NK-92 (cell line): ENCODE data around the gene UBAC1.
"Not testable (repeated sequence)": the region's sequence is repeated elsewhere in the genome, so short reads cannot be mapped to it uniquely, and the experiment has no call there.

ENCODE experiments used
- DNase-seq: peaks from one replicate; lab custom pipeline; 2025; ENCODE audit not compliant: unreplicated experiment; lab: John Stamatoyannopoulos, UW

The UBAC1 gene

DNA sequence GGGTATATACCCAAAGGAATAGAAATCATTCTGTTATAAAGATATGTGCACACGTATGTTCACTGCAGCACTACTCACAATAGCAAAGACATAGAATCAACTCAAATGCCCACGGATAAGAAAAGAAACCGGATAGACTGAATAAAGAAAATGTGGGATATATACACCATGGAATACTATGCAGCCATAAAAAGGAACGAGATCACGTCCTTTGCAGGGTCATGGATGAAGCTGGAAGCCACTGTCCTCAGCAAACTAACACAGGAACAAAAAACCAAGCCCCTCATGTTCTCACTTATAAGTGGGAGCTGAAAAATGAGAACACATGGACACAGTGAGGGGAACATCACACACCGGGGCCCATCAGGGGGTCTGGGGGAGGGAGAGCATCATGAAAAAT lies 17.6 kb downstream of the UBAC1 start:
- not testable (repeated sequence) for DNase-seq

DNA sequence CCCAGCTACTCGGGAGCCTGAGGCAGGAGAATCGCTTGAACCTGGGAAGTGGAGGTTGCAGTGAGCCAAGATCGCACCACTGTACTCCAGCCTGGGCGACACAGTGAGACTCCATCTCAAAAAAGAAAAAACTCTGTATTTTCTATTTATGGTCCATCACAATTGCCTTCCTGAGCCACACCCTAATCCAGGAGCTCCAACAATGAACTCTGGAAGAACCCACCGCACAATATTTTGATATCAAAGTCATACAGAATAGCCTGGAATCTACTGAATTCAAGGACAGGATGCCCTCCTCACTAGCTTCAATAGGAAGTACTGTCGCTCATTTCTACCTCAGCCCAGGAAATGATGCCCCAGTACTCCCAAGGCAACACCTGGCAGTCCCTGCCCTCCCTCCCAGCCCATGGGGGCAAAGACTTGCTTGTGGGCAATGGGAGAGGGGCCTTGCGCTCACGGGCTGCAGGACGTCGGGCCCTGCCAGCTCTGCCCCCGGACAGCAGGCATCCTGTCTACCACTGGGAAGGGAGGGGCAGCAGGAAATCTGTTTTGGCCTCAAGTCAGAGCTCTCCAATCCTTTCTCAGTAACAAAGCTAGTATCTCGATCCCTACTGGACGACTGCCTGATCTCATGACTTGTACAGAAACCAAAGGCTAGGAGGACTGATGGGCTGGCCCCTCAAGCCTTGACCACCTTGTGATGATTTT lies 19.7 kb downstream of the UBAC1 start:
- DNase-seq, result no peak

DNA sequence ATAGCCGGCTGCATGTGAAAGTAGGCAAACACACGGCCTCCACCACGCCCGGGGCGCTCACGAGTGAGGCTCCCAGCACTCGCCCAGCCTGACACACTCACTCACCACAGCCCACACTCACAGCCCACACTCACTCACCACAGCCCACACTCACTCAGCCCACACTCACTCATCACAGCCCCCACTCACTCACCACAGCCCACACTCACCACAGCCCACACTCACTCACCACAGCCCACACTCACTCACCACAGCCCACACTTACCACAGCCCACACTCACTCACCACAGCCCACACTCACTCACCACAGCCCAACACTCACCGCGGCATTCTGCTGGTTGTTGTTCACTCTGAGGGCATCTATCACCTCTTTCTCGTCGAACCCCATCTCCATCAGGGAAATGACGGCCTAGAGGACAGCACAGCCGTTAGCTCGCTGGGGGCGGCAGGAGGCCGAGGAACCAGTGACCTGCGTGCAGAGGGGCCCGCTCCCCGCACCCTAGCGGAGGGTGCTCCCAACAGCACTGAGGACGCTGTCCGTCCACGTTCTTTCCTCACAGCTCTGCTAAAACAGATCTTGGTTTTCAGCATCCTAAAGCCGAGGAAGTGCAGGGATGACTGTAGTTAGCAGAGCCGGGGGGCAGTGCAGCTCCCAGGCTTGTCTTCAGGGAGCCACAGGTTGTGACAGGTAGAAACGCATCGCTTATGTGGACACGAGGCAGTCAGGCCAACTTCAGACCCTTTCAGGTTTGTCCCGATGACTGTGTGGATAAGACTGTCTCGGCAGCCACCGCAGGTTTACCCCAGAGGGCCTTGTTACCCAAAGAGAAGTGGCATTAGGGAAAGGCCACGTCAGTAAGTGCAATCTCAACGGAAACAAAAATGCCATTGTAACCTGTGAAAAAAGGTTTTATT lies 21.6 kb downstream of the UBAC1 start:
- no peak for DNase-seq

DNA sequence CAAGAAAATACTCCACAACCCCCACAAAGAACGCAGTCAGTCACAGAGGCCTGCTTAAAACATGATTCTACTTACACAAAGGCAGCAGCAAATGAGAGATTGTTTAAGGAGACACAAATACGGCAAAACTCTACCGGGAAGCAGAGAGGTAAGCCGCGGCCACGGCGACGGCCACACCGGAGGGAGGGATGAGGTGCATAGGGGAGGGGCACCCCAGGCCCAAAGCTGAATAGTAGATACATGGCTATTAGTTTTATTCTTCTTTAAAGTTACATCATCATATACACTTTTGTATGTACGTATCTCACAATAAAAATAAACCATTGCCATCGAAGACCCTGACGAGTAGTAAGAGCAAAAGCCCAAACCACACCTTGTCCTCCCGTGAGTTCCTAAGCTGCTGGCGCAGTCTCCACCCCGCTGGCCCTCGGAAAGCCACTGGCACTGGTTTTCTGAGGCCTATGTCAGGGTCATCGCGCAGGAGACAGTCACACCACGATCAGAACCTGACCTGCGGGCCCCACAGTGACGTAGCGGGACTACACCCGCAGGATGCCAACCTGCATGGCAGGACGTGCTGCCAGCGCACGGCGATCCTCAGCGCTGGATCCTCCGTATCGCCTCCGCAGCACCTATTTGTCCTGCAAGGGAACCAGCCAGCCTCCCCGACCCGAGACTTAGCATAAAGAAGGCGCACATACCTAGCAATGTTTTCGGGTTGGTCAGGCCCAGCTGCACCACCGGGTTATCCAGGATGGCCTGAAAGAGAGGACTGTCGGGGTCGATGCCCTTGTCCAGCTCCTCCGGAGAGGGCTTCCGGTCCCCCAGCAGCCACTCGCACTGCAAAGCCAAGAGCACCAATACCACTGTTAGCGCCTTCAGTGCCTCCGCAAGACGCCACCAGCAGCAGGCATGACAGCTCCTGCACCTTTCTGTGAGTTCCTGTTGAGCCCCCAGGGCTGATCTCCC lies 23.4 kb downstream of the UBAC1 start:
- DNase-seq, result no peak

DNA sequence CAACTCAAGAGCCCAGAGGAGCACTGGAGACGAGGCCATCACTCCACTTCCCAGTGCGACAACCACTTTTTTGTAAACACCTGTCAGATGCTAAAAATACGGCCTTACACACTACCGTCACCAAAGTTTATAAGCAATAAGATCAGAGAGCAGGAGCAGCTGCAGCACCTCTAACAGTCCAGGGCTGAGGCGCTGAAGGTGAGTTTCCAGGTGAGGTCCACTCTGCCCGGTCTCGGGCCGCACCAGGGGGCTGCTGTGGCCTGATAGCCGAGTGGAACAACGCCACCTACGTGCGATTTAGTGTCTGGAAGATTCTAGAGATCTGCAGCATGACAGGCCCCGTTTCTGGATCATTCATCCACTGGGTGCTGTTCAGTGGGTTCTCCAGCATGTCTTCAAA lies 28.1 kb downstream of the UBAC1 start:
- DNase-seq, result no peak

DNA sequence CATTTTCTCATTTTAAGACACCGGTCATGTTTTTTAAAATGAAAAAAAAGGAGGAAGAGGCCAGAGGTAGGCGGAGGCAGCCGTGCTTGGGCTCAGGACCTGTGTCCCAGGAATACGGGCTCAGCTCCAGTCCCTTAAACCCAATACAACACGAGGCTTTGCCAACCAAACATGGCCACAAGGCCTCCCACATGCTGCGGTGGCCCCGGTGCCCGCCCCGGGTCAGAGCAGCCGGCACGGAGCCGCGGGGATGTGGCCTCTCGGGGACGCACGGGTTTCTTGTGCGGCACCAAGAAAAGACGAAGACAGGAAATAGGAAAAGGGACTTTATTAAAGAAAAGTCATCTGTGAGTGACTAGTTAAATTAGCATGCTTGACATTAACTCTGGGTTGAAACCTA lies 28.5 kb downstream of the UBAC1 start:
- no peak for DNase-seq

DNA sequence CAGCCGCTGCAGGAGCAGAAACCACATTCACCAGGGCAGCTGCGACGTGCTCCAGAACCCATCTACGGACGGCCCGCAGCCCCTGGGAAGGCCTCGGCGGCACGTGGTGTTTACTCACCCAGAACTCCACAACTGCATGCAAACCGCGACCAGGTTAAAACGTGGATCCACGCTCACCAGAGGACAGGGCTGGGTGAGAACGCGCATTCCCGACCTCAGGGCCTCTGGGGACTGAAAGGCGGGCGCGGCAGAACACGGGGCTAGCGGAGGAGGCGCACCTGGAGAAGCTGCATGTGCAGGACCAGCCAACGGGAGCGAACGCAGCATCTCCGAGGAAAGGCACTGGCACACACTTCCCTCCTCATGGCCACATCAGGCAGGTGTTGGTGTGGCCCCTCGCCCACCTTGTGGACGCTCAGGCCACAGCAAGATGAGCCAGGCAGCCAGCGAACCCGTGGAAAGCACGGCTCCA lies 29.8 kb downstream of the UBAC1 start:
- no peak for DNase-seq

DNA sequence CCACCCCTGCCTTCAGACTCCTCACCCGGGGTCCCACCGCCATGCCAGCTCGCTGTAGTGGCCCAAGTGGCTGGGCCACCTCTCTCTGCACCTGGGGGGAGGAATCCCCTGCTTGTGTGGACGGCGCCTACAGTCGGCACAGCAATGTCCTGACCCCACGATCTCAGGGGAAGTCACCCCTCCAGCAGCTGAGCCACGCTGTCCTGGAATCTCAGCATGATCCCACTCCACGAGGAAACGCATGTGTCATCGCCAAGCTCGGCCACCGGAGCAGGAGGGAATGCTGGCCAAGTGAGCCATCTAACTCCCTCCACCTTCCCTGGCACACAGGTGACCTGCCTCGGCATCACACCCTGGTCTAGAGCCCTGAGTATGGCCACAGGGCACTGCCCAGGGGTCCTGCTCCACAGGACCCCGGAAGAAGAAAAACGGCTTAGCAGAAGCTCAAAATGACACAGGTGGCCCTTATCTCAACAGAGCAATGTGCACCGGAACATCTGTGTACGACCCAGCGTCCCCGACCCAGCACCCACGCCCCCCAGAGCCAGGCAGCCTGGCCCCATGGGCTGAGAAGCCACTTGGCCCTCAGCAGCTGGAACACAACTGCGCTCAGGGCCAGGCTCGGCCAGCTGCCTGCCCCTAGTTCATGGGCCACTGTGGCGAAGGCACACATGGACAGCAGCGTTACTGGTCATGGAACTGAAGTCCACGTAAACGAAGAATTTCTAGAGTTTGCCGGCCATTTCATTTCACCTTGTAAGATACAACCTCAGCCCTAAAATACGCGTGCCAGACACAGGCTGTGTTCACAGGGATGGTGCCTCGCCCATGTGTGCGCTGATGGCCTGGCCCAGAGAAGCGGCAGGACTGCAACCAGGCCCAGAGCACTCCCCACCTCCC lies 30.5 kb downstream of the UBAC1 start:
- DNase-seq, result no peak

DNA sequence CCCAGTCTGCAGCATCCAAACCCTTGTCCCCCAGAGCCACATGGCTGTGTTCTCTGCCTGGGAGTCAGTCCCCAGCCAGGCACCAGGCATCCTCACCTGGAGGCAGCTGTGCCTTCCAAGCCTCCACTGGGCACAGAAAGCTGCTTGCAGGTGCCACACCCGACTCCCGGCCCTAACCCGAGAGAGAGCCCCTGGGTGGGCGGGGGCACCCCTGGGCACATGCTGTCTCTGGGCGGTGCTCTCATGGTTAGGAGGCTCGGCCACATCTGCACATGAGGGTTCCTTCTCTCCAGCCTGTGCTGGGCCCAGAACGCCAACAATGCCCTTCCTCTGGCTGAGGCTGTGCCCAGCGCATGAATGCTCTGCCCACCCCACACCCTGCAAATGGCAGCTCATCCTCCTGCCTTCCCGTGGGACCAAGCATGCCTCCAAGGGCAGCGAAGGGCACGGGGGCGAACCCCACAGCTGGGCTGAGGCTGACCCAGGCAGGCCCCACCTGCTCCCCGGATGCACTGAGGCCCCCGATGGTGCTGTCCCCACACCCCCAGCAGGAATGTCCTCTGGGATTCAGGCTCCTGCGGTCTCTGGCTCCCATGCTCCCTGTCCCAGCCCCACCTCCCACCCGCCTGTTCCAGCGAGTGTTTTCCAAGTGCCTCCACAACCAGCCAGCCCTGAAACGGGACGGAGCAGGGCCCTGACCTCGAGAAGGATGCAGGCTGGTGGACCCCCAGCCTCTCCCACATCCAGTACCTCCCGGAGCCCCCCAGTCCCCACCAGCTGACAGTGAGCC lies 31.3 kb downstream of the UBAC1 start:
- no peak for DNase-seq

DNA sequence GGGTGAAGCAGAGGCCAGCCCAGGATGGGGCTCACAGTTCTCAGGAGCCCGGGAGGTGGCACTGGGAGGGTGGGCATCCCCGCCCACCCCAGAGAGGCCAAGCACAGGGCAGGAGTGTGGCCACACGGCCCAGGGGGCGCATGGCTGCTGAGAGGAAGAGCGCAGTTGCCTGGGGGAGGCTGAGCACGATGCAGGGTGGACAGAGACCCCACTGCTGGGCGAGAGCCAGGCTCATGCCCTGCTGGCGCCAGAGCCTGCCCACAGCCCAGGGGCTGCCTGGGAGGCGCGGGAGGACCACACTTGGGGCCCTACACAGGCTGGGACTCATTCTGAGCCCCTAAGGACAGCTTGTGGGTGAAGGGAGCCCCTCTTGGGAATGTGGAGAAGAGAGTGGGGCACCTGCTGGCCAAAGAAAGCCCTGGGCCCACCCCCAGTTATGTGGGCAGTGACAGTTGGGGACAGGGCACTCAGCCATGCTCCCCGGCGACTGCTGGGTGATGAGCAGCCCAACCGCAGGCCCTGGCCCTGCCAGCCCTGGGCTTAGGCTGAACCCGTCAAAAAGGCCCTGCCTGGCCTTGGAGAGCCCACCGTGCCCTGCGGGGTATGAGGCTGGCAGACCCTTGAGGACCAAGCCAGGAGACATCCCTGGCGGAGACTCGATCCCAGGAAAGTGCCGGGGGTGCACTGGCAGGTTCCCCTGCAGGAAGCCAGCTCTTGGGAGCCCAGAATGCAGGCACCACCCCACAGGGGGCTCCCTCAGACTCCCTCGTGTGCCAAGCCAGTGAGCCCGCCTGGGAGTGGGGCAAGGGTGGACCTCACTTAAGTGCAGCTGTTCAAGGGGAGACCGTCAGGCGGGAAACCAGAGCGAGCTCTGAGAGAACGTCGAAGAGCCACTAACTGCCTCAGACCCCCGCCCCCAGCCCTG lies 32.2 kb downstream of the UBAC1 start:
- no peak for DNase-seq

DNA sequence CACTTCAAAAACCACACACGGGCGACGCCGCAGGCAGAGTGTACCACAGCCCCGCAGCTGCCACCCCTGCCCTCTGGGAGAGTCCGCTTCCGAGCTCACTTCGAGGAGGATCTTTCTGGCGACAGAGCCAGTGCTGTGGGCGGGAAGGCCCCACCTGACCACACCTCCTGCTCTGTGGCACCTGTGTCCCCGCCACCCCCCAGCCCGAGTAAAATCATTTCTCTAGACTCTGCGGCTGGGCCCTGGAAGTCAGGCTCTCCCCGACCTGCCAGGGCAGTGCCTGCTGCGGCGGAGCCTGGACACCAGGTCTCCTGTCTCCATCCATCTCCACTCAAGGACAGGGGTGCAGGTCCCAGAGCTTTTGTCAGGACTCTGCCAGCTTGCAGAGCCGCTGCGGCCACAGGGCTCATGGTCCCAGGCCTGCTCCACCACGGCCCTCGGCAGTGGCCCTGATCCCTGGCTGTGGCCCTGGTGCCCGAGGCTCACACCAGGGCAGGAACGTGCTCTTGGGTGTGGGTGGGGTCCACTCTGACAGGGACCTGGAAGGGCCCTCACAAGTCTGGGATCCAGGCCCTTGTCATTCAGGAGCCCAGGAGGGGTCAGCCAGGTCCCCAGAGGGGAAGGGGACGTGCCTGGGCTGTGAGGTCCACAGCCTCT lies 33.0 kb downstream of the UBAC1 start:
- no peak for DNase-seq

DNA sequence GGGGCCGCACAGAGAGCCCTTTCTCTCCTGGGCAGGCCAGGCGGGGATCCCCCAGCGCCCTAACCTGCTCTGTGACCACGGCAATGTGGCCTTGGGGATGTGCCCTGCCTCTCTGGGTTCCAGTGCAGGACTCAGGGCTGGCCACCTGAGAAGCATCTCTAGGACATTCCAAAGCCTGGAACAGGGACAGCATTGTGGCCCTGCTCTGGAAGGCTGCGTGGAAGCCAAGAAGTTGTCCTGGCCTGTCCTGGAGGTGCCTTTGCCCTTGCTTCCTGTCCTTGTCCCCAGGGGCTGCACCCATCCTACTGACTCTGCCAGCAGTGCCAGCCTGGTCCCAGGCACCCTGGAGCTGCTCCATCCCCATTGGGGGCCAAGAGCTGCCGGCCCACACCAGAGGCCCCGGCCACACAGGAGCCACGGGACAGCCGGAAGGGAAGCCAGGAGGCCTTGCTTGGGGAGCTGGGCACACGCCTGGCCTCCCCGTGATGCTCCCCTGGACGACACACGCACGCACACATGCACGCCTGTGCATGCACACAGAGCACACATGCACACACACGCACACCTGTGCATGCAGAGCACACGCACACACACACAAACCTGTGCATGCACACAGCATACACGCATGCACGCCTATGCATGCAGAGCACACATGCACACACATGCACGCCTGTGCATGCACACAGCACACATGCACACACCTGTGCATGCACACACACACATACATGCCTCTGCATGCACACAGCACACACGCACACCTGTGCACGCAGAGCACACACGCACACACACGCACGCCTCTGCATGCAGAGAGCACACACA lies 33.8 kb downstream of the UBAC1 start:
- no peak for DNase-seq

DNA sequence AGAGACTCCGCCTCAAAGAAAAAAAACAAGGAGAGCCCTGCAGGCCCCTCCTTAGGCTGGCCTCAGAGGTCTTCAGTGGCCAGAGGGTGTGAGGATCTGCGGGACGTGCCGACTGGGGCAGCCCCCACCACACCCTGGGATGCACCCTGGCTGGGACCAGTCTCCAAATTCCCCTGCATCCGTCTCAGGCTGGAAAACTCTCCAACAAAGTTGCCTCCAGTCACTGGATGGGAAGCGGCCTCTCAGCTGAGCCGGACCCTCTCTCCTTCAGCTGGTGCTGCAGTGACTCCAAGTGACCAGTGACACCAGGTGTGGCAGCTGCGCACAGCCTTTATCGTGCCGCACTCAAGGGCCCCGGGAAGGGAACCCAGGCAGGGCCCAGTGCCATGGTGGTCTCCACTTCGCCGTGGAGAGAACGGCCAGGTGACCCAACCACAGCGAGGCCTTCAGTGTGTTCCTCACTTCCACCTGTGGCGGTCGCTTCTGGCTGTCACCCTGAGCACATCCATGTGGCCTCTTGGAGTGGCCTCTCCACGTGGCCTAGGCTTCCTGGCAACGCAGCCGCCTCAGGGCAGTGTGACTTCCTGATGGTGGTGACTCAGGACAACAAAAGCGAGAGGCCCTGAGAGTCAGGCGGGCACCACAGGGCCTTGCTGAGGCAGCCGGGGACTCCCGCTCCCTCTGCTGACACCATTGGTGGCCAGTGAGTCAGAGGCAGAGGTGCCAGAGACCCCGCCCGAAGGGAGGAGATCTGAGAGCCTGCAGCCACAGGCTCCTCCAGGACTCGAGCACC lies 34.6 kb downstream of the UBAC1 start:
- DNase-seq, result no peak

DNA sequence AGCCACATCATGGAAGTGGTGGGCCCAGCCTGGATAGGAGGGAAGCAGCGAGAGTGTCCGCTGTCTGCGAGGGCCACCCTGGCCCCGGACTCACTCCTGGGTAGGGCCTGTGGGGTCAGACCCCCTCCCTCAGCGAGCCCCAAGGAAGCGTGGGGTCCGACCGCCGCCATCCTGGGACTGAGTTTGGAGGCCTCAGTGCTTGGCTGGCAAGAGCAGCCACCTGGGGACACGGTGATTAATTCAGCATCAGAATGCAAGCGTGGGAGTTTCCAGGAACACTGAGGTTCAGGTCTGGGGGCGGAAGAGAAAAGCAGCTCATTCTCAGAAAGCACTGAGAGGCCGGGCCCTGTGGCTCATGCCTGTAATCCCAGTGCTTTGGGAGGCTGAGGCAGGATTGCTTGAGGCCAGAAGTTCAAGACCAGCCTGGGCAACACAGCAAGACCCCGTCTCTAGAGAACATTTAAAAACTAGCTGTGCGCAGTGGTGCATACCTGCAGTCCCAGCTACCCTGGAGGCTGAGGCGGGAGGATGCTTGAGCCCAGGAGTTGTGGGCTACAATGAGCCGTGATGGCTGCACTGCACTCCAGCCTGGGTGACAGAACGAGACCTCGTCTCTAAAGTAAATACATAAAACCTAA lies 35.6 kb downstream of the UBAC1 start:
- DNase-seq, result no peak

DNA sequence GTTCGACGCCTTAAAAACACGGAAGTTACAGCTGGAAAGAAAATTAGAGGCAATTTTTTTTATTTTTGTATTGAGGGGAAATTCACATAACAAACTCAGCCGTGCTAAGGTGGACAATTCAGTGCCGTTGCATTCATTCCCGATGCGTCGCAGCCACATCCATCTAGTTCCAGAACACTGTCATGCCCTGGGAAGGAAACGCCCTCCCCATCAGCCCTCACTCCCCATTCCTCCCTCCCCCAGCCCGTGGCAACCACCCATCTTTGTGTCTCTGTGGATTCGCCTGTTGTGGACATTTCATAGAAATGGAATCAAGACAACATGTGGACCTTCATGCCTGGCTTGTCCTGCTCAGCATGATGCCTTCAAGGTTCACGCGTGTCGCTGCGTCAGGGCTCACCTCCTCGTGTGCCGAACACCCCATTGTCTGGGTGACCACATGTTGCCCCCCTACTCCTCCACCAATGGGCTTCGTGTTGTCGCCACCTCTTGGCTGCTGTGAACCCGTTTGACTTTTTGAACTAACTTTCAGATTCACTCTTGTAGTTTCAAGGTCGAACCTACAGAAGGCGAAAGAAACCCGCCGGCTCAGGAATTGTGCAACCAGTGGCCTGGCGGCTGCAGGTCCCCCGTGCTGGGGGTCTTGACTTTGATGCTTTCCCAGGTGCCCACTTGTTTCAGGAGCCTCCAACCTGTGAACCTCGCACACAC lies 36.4 kb downstream of the UBAC1 start:
- DNase-seq, result no peak
